Ascending aorta (tissue), 2 donors: ENCODE results near the gene HDAC8. TPM values are rescaled to one million over a fixed set of nuclear protein-coding genes. Genes with fewer than 3 reads are reported as not detected.

ENCODE experiments used
- DNase-seq, 2 donors: peaks; one replicate each; pipeline ENCODE4 v3.0.0-alpha.2; 2019; ENCODE audit warnings: low spot score in 2 of 2
- H3K27ac ChIP-seq, 2 donors: fragments of 200-600 bp; sonication (generic); one replicate each; pipeline ENCODE4 v1.5.1; 2016 to 2017; ENCODE audit warnings: mild to moderate bottlenecking in 1 of 2
- H3K27me3 ChIP-seq: fragments of 200-600 bp; sonication (generic); one replicate; pipeline ENCODE4 v1.5.1; 2017
- H3K36me3 ChIP-seq, 2 donors: fragments of 200-600 bp; sonication (generic); one replicate each; pipeline ENCODE4 v1.5.1; 2016
- H3K4me1 ChIP-seq, 2 donors: fragments of 200-600 bp; sonication (generic); one replicate each; pipeline ENCODE4 v1.5.1; 2016 to 2017; ENCODE audit warnings: mild to moderate bottlenecking in 1 of 2
- H3K4me3 ChIP-seq, 2 donors: fragments of 200-600 bp; sonication (generic); one replicate each; pipeline ENCODE4 v1.5.1; 2016 to 2017; ENCODE audit warnings: mild to moderate bottlenecking in 1 of 2
- H3K9me3 ChIP-seq, 2 donors: fragments of 200-600 bp; sonication (generic); one replicate each; pipeline ENCODE4 v1.5.1; 2016
- intact Hi-C: fragments of 100-400 bp; cut with DNase I; formaldehyde crosslinking; loops from one replicate; pipeline ENCODE4 v1.15.1; 2023
- total RNA-seq: library from RNA; depleted of rRNA; stranded (reverse); fragments of >200 nt; gene quantifications from one replicate; pipeline ENCODE4 v1.1.0, GENCODE V29; 2016
- TF ChIP-seq, protein P1 (sequence below), 3 experiments: fragments of 200-600 bp in 2 of 3; fragments of 450-650 bp in 1 of 3; sonication (generic) in 2 of 3; IDR thresholded peaks; one replicate each; pipeline ENCODE4 v1.5.1; 2016 to 2019; ENCODE audit warnings: antibody characterized with exemption in 3 of 3, mild to moderate bottlenecking in 1 of 3, moderate library complexity in 1 of 3

Gene HDAC8
- total RNA-seq, 1 donor from 2014 or later = 41.1 TPM

DNA sequence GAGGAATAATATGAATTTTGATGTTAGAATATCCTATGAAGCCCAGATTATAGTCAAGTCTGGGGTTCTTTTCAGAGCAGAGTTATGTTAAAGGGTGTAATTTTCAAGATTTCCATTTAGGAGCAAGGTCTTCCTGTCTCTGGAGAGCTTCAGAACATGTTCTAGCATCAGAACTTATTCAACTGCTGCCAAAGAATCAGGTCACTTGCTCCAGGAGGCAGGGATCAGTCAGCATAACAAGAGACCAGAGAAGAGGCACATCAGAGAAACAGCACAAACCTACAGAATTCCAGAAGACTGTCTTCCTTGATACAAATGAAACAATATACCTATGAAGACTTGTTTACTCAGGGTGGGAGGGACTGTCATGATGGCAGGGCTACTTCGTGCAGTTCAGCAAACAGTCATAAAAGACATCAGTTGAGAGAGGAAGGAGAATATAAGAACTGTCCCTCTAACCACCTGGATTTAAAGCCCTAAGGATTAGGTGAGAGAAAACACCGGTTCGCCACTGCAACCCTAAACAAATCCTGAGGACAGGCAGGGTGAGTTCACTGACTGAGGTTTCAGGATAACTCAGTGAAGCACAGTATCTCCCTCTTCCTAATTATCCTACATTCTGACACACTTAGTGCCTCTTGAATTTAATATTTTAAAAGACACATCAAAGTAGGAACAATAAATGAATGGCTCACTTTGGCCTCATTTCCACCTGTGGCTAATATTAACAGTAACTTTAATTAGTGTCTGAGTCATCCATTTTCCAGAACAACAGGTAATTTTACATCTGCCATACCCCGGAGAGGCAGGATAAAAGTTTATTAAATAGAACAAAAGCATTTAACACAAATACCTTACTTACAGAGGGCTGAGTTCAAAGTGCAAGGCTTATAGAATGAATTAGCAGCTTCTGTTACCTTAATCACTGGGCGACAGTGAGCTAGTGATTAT is 93.0 kb downstream of the HDAC8 start:
- TF ChIP-seq, protein P1, sequence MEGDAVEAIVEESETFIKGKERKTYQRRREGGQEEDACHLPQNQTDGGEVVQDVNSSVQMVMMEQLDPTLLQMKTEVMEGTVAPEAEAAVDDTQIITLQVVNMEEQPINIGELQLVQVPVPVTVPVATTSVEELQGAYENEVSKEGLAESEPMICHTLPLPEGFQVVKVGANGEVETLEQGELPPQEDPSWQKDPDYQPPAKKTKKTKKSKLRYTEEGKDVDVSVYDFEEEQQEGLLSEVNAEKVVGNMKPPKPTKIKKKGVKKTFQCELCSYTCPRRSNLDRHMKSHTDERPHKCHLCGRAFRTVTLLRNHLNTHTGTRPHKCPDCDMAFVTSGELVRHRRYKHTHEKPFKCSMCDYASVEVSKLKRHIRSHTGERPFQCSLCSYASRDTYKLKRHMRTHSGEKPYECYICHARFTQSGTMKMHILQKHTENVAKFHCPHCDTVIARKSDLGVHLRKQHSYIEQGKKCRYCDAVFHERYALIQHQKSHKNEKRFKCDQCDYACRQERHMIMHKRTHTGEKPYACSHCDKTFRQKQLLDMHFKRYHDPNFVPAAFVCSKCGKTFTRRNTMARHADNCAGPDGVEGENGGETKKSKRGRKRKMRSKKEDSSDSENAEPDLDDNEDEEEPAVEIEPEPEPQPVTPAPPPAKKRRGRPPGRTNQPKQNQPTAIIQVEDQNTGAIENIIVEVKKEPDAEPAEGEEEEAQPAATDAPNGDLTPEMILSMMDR (IDR thresholded peaks at IDR 0.05) = no peak
- Histone ChIP-seq H3K27me3 (no peaks in the 10 kb centered on the region), H3K36me3 (no peaks in the 10 kb centered on the region), H3K27ac (no peak overlapping the region), H3K9me3 (no peaks in the 10 kb centered on the region), H3K4me1 (no peaks in the 10 kb centered on the region), H3K4me3 (no peak overlapping the region)
- intact Hi-C loops = no loop called here
- no peak for DNase-seq

DNA sequence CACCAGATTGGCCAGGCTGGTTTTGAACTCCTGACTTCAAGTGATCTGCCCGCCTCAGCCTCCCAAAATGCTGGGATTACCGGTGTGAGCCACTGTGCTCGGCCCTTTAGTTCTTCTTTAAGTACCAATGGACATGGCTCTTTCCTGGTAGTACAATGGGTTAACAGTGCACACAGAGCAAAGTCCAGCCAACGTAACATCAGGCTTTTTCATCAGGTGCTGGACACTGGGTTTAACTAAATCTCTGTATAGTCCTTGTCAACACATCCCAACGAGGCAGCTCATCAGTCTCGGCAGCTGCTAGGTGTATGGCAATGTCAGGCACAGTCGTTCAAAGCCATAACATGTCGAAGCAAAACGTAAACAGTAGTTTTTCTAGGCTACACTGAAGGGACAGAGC is 93.8 kb downstream of the HDAC8 start:
- TF ChIP-seq, protein P1 (IDR thresholded peaks at IDR 0.05) = no peak
- Histone ChIP-seq H3K27ac (no peak overlapping the region), H3K36me3 (no peaks in the 10 kb centered on the region), H3K4me1 (no peaks in the 10 kb centered on the region), H3K4me3 (no peak overlapping the region), H3K9me3 (no peaks in the 10 kb centered on the region), H3K27me3 (no peaks in the 10 kb centered on the region)
- intact Hi-C loops = no loop called here
- no peak for DNase-seq

DNA sequence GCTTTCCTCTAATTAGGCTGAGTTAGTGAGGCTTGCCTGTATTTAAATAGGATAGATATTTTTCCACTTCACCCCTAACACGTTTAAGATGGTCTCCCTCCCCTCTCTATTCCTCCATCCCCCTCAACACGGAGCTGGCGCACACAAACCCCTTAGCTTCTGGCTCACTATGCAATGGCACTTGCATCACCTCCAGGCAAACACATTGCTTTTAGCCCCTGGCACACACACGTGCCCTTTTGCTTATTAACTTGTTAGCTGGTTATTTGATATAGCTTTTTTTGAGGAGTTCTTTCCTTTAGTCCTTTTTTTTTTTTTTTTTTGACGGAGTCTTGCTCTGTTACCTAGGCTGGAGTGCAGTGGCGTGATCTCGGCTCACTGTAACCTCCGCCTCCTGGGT is 94.3 kb downstream of the HDAC8 start:
- Histone ChIP-seq H3K4me3 (no peak overlapping the region), H3K27ac (no peak overlapping the region), H3K4me1 (no peaks in the 10 kb centered on the region), H3K36me3 (no peaks in the 10 kb centered on the region), H3K9me3 (no peaks in the 10 kb centered on the region), H3K27me3 (no peaks in the 10 kb centered on the region)
- TF ChIP-seq, protein P1 (IDR thresholded peaks at IDR 0.05) = no peak
- no peak for DNase-seq
- intact Hi-C loops = no loop called here

DNA sequence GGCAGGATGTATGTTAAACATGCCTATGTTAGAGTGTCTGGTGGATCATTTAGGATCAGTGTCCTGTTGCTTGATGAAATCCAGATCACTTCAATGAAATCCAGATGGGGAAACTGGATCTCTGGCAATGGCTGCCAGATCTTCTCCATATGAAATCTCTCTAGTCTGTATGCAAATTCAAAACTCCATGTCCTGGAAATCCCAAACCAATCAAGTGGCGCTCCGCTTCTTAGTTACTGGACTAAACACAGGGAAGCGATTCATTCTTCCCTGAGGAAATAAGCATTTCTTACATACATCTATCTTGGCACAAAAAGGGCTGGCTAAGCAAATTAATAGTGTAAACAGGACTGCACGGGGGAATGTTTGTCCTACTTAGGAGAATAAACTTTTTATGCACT is 94.9 kb downstream of the HDAC8 start:
- no peaks in the 10 kb centered on the region for H3K4me1 ChIP-seq

DNA sequence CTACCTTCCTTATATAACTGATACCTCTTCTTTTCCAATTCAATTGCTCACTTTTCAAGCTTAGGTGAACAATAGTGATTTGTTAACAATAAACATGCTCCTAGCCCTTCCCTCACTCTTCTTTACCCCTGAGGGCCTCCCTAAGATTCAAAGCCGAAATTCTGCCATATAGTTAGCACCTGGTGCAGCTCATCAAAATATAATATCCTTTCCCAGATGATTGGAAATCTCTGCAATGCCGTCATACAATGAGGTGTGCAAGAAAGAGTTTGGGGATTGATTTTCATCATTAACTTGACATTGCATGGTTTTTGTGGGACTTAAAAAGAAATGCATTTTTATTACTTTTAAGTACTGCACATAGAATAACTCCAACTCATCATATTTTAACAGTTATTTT is 95.3 kb downstream of the HDAC8 start:
- Histone ChIP-seq H3K36me3 (no peaks in the 10 kb centered on the region), H3K4me3 (no peak overlapping the region), H3K9me3 (no peaks in the 10 kb centered on the region), H3K4me1 (no peaks in the 10 kb centered on the region), H3K27ac (no peak overlapping the region), H3K27me3 (no peaks in the 10 kb centered on the region)
- DNase-seq = no peak
- intact Hi-C loops = no loop called here
- TF ChIP-seq, protein P1 (IDR thresholded peaks at IDR 0.05) = no peak

More for the DNA sequence above, 94.9 kb downstream of the HDAC8 start:
- DNase-seq = no peak
- Histone ChIP-seq H3K27me3 (no peaks in the 10 kb centered on the region), H3K27ac (no peak overlapping the region), H3K4me3 (no peak overlapping the region), H3K36me3 (no peaks in the 10 kb centered on the region), H3K9me3 (no peaks in the 10 kb centered on the region)
- TF ChIP-seq, protein P1 (IDR thresholded peaks at IDR 0.05) = no peak
- intact Hi-C loops = no loop called here
